ENCODE results near the gene FREM1.

GRCh38 chr9:14744768-14745167 lies 165.5 kb downstream of the FREM1 start:
- no peak for TF ChIP-seq CTCF (IDR thresholded peaks at IDR 0.05)
- TF ChIP-seq POLR2AphosphoS5 (IDR thresholded peaks at IDR 0.05; ENCODE audit: insufficient read depth in 1 of 2, low read depth in 1 of 2) = no peak
